Neural cell (in vitro differentiated cells): ENCODE measurements around the gene ACBD6. TPM values are rescaled to one million over a fixed set of nuclear protein-coding genes. Genes with fewer than 3 reads are reported as not detected.

Experiments used
- H2AFZ ChIP-seq: fragments of 200-600, 300-800 bp; sonication (generic), shearing (Covaris generic); 2 replicates; pipeline ENCODE4 v1.6.0; 2014; ENCODE audit warnings: low read depth, mild to moderate bottlenecking, antibody characterized with exemption, low read length, moderate library complexity
- H3F3A ChIP-seq: fragments of 200-600 bp; shearing (Covaris generic); 2 replicates; pipeline ENCODE4 v1.6.1; 2016; ENCODE audit warnings: mild to moderate bottlenecking, moderate library complexity, mixed read lengths, antibody characterized with exemption, low read length; ENCODE audit not compliant: insufficient read depth, poor library complexity, severe bottlenecking
- H3K27ac ChIP-seq: fragments of 200-600, 300-800 bp; sonication (generic), shearing (Covaris generic); 2 replicates; pipeline ENCODE4 v1.5.1; 2014; ENCODE audit warnings: mild to moderate bottlenecking, low read length, moderate library complexity
- H3K27me3 ChIP-seq: fragments of 300-800, 200-600 bp; sonication (generic), shearing (Covaris generic); 2 replicates; pipeline ENCODE4 v1.6.0; 2014; ENCODE audit warnings: mild to moderate bottlenecking, low read depth, low read length, moderate library complexity; ENCODE audit not compliant: insufficient read depth
- H3K36me3 ChIP-seq: fragments of 300-800, 200-600 bp; sonication (generic), shearing (Covaris generic); 2 replicates; pipeline ENCODE4 v1.5.1; 2014; ENCODE audit warnings: mild to moderate bottlenecking, antibody characterized with exemption, low read length, moderate library complexity; ENCODE audit not compliant: insufficient read depth
- H3K4me2 ChIP-seq: fragments of 300-800, 200-600 bp; sonication (generic), shearing (Covaris generic); 2 replicates; pipeline ENCODE4 v1.6.0; 2014; ENCODE audit warnings: mild to moderate bottlenecking, low read length
- H3K4me3 ChIP-seq: fragments of 300-800, 200-600 bp; sonication (generic), shearing (Covaris generic); 2 replicates; pipeline ENCODE4 v1.5.1; 2014; ENCODE audit warnings: mild to moderate bottlenecking, low read length, moderate library complexity
- H3K79me2 ChIP-seq: fragments of 200-600 bp; shearing (Covaris generic); replicated peaks from 2 replicates; pipeline ENCODE4 v1.6.0; 2014; ENCODE audit warnings: mild to moderate bottlenecking, low read length, moderate library complexity; ENCODE audit not compliant: insufficient read depth
- H3K9ac ChIP-seq: fragments of 300-800, 200-600 bp; sonication (generic), shearing (Covaris generic); 2 replicates; pipeline ENCODE4 v1.6.1; 2016; ENCODE audit warnings: mild to moderate bottlenecking, low read length, mixed read lengths
- H3K9me2 ChIP-seq: fragments of 200-600 bp; shearing (Covaris generic); 2 replicates; pipeline ENCODE4 v1.6.1; 2016; ENCODE audit warnings: mild to moderate bottlenecking, low read length, mixed read lengths; ENCODE audit not compliant: insufficient read depth
- H3K9me3 ChIP-seq: fragments of 200-600, 300-800 bp; sonication (generic), shearing (Covaris generic); 2 replicates; pipeline ENCODE4 v1.6.1; 2016; ENCODE audit warnings: mild to moderate bottlenecking, mixed run types, low read length, moderate library complexity, mixed read lengths
- H4K20me1 ChIP-seq: fragments of 200-600 bp; shearing (Covaris generic); 2 replicates; pipeline ENCODE4 v1.6.1; 2016; ENCODE audit warnings: mild to moderate bottlenecking, mixed run types; ENCODE audit not compliant: insufficient read depth
- EP300 ChIP-seq: fragments of 450-650 bp; conservative IDR thresholded peaks from 2 replicates; pipeline ENCODE4 v1.6.1; 2014; ENCODE audit warnings: antibody characterized with exemption, mild to moderate bottlenecking, moderate library complexity; ENCODE audit not compliant: poor library complexity, severe bottlenecking
- EZH2 ChIP-seq: fragments of 200-600, 300-800 bp; shearing (Covaris generic), sonication (generic); IDR thresholded peaks from 2 replicates; pipeline ENCODE4 v1.6.1; 2014; ENCODE audit warnings: antibody characterized with exemption, low read length, borderline replicate concordance, mild to moderate bottlenecking; ENCODE audit not compliant: insufficient read depth, poor library complexity, severe bottlenecking
- MXI1 ChIP-seq: fragments of 450-650 bp; conservative IDR thresholded peaks from 2 replicates; pipeline ENCODE4 v1.6.1; 2014; ENCODE audit warnings: antibody characterized with exemption, mild to moderate bottlenecking; ENCODE audit not compliant: poor library complexity, severe bottlenecking
- POLR2AphosphoS5 ChIP-seq: IDR thresholded peaks from 2 replicates; pipeline ENCODE4 v1.6.1; 2012
- RAD21 ChIP-seq: fragments of 450-650 bp; conservative IDR thresholded peaks from 2 replicates; pipeline ENCODE4 v1.6.1; 2014; ENCODE audit warnings: antibody characterized with exemption, mild to moderate bottlenecking, moderate library complexity
- SMC3 ChIP-seq: fragments of 450-650 bp; conservative IDR thresholded peaks from 2 replicates; pipeline ENCODE4 v1.6.1; 2014; ENCODE audit warnings: antibody characterized with exemption, mild to moderate bottlenecking, moderate library complexity; ENCODE audit not compliant: poor library complexity
- TAF1 ChIP-seq: IDR thresholded peaks from 2 replicates; pipeline ENCODE4 v1.6.1; 2012; ENCODE audit warnings: low read depth
- polyA plus RNA-seq: library from polyadenylated mRNA; depleted of rRNA; stranded (reverse); fragments of >200 nt; gene quantifications from 2 replicates; pipeline ENCODE4 v1.2.3, GENCODE V29; 2014
- TF ChIP-seq, protein P1 (sequence below): IDR thresholded peaks from 2 replicates; pipeline ENCODE4 v1.6.1; 2012; ENCODE audit warnings: borderline replicate concordance
- TF ChIP-seq, protein P2 (sequence below): fragments of 450-650 bp; IDR thresholded peaks from 2 replicates; pipeline ENCODE4 v1.5.1; 2014; ENCODE audit warnings: antibody characterized with exemption, mild to moderate bottlenecking, moderate library complexity; ENCODE audit not compliant: poor library complexity, severe bottlenecking

ACBD6 gene
- polyA plus RNA-seq, 1 donor from 2014 or later: 92.4 TPM

DNA sequence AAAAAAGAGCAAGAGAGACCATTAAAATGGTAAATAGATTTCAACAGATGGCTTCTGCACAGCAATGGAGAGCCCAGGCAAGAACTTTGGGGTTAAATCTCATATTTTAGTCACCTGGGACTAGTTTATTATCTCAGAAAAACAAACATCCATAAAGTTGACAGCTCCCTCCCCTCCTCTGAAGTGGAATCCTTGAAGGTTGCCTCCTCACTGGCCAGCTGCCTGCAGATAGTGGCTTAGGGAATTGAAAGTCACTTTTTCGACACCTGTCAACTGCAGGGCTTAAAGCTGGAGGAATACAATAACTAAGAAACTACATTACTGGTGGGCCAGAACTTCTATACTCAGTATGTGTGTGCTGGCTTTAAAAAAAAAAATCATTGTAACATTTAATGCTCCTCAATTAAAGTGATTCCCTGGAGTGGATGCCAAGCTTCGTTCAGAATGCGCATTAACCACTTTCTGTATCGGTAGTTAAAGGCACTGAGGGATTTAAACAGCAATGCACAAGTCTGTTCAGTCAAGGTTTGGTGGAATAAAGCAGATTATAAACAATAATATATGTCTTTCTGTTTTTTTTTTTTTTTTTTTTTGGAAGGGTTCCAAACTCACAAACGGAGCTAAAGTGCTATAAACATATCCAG lies 219.9 kb downstream of the ACBD6 start:
- H4K20me1 ChIP-seq: no peaks in the 10 kb centered on the region
- no peaks in the 10 kb centered on the region for H3K79me2 ChIP-seq
- H3K36me3 ChIP-seq: no peaks in the 10 kb centered on the region
- H3K4me3 ChIP-seq: no peak overlapping the region
- no peak for TF ChIP-seq SMC3
- TF ChIP-seq, protein P1, sequence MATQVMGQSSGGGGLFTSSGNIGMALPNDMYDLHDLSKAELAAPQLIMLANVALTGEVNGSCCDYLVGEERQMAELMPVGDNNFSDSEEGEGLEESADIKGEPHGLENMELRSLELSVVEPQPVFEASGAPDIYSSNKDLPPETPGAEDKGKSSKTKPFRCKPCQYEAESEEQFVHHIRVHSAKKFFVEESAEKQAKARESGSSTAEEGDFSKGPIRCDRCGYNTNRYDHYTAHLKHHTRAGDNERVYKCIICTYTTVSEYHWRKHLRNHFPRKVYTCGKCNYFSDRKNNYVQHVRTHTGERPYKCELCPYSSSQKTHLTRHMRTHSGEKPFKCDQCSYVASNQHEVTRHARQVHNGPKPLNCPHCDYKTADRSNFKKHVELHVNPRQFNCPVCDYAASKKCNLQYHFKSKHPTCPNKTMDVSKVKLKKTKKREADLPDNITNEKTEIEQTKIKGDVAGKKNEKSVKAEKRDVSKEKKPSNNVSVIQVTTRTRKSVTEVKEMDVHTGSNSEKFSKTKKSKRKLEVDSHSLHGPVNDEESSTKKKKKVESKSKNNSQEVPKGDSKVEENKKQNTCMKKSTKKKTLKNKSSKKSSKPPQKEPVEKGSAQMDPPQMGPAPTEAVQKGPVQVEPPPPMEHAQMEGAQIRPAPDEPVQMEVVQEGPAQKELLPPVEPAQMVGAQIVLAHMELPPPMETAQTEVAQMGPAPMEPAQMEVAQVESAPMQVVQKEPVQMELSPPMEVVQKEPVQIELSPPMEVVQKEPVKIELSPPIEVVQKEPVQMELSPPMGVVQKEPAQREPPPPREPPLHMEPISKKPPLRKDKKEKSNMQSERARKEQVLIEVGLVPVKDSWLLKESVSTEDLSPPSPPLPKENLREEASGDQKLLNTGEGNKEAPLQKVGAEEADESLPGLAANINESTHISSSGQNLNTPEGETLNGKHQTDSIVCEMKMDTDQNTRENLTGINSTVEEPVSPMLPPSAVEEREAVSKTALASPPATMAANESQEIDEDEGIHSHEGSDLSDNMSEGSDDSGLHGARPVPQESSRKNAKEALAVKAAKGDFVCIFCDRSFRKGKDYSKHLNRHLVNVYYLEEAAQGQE: no peak
- no peak for TF ChIP-seq TAF1
- TF ChIP-seq POLR2AphosphoS5: no peak
- TF ChIP-seq EP300: no peak
- TF ChIP-seq, protein P2, sequence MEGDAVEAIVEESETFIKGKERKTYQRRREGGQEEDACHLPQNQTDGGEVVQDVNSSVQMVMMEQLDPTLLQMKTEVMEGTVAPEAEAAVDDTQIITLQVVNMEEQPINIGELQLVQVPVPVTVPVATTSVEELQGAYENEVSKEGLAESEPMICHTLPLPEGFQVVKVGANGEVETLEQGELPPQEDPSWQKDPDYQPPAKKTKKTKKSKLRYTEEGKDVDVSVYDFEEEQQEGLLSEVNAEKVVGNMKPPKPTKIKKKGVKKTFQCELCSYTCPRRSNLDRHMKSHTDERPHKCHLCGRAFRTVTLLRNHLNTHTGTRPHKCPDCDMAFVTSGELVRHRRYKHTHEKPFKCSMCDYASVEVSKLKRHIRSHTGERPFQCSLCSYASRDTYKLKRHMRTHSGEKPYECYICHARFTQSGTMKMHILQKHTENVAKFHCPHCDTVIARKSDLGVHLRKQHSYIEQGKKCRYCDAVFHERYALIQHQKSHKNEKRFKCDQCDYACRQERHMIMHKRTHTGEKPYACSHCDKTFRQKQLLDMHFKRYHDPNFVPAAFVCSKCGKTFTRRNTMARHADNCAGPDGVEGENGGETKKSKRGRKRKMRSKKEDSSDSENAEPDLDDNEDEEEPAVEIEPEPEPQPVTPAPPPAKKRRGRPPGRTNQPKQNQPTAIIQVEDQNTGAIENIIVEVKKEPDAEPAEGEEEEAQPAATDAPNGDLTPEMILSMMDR: no peak
- TF ChIP-seq RAD21: no peak
- no peak for TF ChIP-seq EZH2
- no peak for TF ChIP-seq MXI1
- H3K27me3 ChIP-seq: no peaks in the 10 kb centered on the region
- no peak overlapping the region for H2AFZ ChIP-seq
- H3K4me2 ChIP-seq: no peak overlapping the region
- H3F3A ChIP-seq: no peaks in the 10 kb centered on the region
- no peaks in the 10 kb centered on the region for H3K9me2 ChIP-seq
- no peak overlapping the region for H3K9ac ChIP-seq
- H3K9me3 ChIP-seq: no peaks in the 10 kb centered on the region
- no peak overlapping the region for H3K27ac ChIP-seq

DNA sequence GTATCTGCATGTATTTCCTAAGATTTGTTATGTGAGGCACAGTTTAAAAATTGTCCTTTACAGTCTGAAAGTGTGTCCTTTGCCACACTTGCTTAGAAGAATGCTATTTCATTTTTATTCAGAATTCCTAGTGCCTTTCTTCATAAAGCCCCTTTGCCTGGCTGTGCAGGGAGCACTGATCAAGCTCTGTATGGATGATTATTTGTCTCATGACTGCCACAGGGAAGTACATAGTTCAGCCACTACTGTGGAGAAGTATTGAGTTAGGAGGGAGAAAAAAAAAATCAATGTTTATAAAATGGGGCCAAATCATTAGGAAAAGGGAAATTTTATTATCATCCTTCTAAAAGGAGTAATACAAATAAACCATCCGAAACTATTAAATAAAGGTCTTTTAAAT lies 220.9 kb downstream of the ACBD6 start:
- Histone ChIP-seq H3K9me2 (no peaks in the 10 kb centered on the region), H4K20me1 (no peaks in the 10 kb centered on the region), H3K4me2 (no peak overlapping the region), H3K27ac (no peak overlapping the region), H3K9ac (no peak overlapping the region), H3K27me3 (no peaks in the 10 kb centered on the region), H3F3A (no peaks in the 10 kb centered on the region), H3K9me3 (no peaks in the 10 kb centered on the region), H3K79me2 (no peaks in the 10 kb centered on the region), H3K36me3 (no peaks in the 10 kb centered on the region), H3K4me3 (no peak overlapping the region), H2AFZ (no peak overlapping the region)
- TF ChIP-seq MXI1 (no peak), EZH2 (no peak), EP300 (no peak), RAD21 (no peak), SMC3 (no peak), TAF1 (no peak), POLR2AphosphoS5 (no peak)
- TF ChIP-seq, protein P2: no peak
- TF ChIP-seq, protein P1: no peak
